Activated B cell treated with CpG ODN at 0.5 μM for 24 hours (primary cell): ENCODE data around the gene DUSP28. TPM values are rescaled to one million over a fixed set of nuclear protein-coding genes. Genes with fewer than 3 reads are reported as not detected.

Experiments
- ATAC-seq: fragments of 200-7000 bp; cut with Tn5 transposase; one replicate; pipeline ENCODE4 v1.10.0; 2021; ENCODE audit warnings: low read depth, mild to moderate bottlenecking, moderate library complexity
- CTCF ChIA-PET: fragments of 350-600 bp; sonication (Branson Sonifier 250); formaldehyde crosslinking; loops from one replicate; lab custom pipeline; 2021; ENCODE audit warnings: antibody characterized with exemption; lab: Charles Lee
- POLR2A ChIA-PET: fragments of 350-600 bp; sonication (Branson Sonifier 250); formaldehyde crosslinking; loops from one replicate; lab custom pipeline; 2021; ENCODE audit warnings: antibody characterized with exemption; lab: Charles Lee
- DNase-seq: peaks from one replicate; pipeline ENCODE4 v3.0.0; 2022
- H3K27ac Mint-ChIP-seq: one replicate; pipeline ENCODE4 v1.8.0; 2020; ENCODE audit warnings: mixed read lengths
- H3K27me3 Mint-ChIP-seq: one replicate; pipeline ENCODE4 v1.8.0; 2021; ENCODE audit warnings: mixed read lengths
- H3K36me3 Mint-ChIP-seq: one replicate; pipeline ENCODE4 v1.8.0; 2021; ENCODE audit warnings: low read depth, mixed read lengths
- H3K4me1 Mint-ChIP-seq: one replicate; pipeline ENCODE4 v1.8.0; 2021; ENCODE audit warnings: mixed read lengths
- H3K4me3 Mint-ChIP-seq: one replicate; pipeline ENCODE4 v1.8.0; 2020; ENCODE audit warnings: mild to moderate bottlenecking, mixed read lengths
- H3K9me3 Mint-ChIP-seq: one replicate; pipeline ENCODE4 v1.8.0; 2020; ENCODE audit warnings: mixed read lengths
- CTCF ChIP-seq: fragments of 200-600 bp; IDR thresholded peaks from one replicate; pipeline ENCODE4 v1.8.0; 2022; ENCODE audit warnings: antibody characterized with exemption, mild to moderate bottlenecking
- intact Hi-C: fragments of 100-400 bp; cut with micrococcal nuclease; formaldehyde crosslinking; loops from one replicate; pipeline ENCODE4 v1.15.1; 2024
- total RNA-seq: library from RNA; stranded (reverse); gene quantifications from 2 replicates; pipeline ENCODE4 v1.2.3, GENCODE V29; 2022

DUSP28 gene
- total RNA-seq, 1 donor from 2014 or later = 11.5 TPM

GRCh38 chr2:240527153-240527750 lies 32.9 kb upstream of the DUSP28 start:
- intact Hi-C loops = no loop called here
- ATAC-seq (no peak), DNase-seq (no peak)
- Mint-ChIP-seq H3K27ac (no peak overlapping the region), H3K27me3 (no peaks in the 10 kb centered on the region), H3K4me3 (no peak overlapping the region), H3K36me3 (peaks cover 83% of the 10 kb centered on the region), H3K4me1 (no peaks in the 10 kb centered on the region), H3K9me3 (peaks cover 22% of the 10 kb centered on the region)
- ChIA-PET CTCF (no interaction called here), POLR2A (no interaction called here)
- no peak for TF ChIP-seq CTCF

GRCh38 chr2:240528406-240529040 lies 31.6 kb upstream of the DUSP28 start:
- Mint-ChIP-seq H3K36me3 (peaks cover 83% of the 10 kb centered on the region), H3K4me3 (no peak overlapping the region), H3K9me3 (peaks cover 27% of the 10 kb centered on the region), H3K27ac (no peak overlapping the region), H3K27me3 (no peaks in the 10 kb centered on the region), H3K4me1 (no peaks in the 10 kb centered on the region)
- ChIA-PET CTCF (interaction anchor here (0.7 kb wide), 1 partner anchor 59 kb away, joined by 3 read pairs; no protein-coding TSS in a partner anchor), POLR2A (no interaction called here)
- TF ChIP-seq CTCF = no peak
- intact Hi-C loops = no loop called here
- ATAC-seq (no peak), DNase-seq (no peak)

- CTCF ChIA-PET = no interaction called here
- peaks cover 29% of the 10 kb centered on the region for H3K9me3 Mint-ChIP-seq
- POLR2A ChIA-PET = no interaction called here
- no peak for TF ChIP-seq CTCF
- ATAC-seq (no peak), DNase-seq (no peak)
- no peak overlapping the region for H3K27ac Mint-ChIP-seq
- intact Hi-C loops = no loop called here
- H3K27me3 Mint-ChIP-seq = no peaks in the 10 kb centered on the region
- H3K4me3 Mint-ChIP-seq = no peak overlapping the region
- no peaks in the 10 kb centered on the region for H3K4me1 Mint-ChIP-seq
- H3K36me3 Mint-ChIP-seq = peaks cover 80% of the 10 kb centered on the region
Observed at GRCh38 chr2:240529344-240529999, 30.7 kb upstream of the DUSP28 start.

- intact Hi-C loops = no loop called here
- Mint-ChIP-seq H3K9me3 (peaks cover 24% of the 10 kb centered on the region), H3K4me1 (no peaks in the 10 kb centered on the region), H3K27me3 (no peaks in the 10 kb centered on the region), H3K27ac (no peak overlapping the region), H3K4me3 (no peak overlapping the region), H3K36me3 (peaks cover 81% of the 10 kb centered on the region)
- POLR2A ChIA-PET = no interaction called here
- CTCF ChIA-PET = no interaction called here
- no peak for TF ChIP-seq CTCF
- DNase-seq (no peak), ATAC-seq (no peak)
Observed at GRCh38 chr2:240530181-240530580, 30.0 kb upstream of the DUSP28 start.

GRCh38 chr2:240531038-240531437 lies 29.1 kb upstream of the DUSP28 start:
- Mint-ChIP-seq H3K4me3 (no peak overlapping the region), H3K27ac (no peak overlapping the region), H3K4me1 (no peaks in the 10 kb centered on the region), H3K27me3 (no peaks in the 10 kb centered on the region), H3K36me3 (peaks cover 77% of the 10 kb centered on the region), H3K9me3 (peaks cover 24% of the 10 kb centered on the region)
- intact Hi-C loops = no loop called here
- ATAC-seq = no peak
- POLR2A ChIA-PET = no interaction called here
- CTCF ChIA-PET = no interaction called here
- no peak for TF ChIP-seq CTCF
- DNase-seq = no peak
